ENCODE results near the gene ANKS1B.
"Not testable (repeated sequence)": the region's sequence is repeated elsewhere in the genome, so short reads cannot be mapped to it uniquely, and the experiment has no call there.

Gene ANKS1B

DNA sequence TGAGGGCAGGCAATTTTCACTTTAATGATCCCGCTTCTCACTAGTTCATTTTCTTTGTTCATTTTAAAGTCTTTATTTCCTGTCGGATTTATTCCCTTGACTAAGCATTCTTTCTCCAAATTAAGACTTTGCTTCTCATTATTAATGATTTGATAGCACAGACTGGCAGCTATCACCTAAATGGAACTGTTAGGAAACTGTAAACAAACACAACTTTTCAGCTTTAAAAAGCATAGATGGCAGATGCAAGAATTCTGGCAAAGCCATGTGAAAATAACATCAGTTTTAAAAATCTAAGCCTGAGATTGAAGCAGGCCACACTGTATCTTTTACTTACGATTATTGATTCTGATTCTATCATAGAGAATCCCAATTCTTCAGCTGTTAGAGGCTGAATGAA lies 225.7 kb downstream of the ANKS1B start:
- DNase-seq (ENCODE audit: low read depth), result no peak

DNA sequence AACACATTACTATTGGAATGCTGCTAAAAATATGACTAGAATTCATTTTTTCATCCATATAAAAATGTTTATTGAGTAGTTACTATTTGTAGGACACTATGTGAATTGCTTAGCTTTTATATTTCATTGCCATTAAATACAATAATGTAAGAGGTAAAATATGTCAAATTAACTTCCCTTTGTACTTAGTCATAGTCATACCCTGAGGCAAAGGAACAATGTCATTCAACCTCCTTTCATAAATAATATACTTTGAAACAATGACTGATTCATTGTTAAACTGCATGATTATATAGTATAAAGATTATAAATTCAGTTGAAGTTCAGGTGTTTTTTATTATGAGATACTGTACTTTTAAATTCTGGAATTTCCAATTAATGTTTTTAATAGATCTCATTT lies 232.0 kb downstream of the ANKS1B start:
- no peak for DNase-seq (ENCODE audit: low read depth)

DNA sequence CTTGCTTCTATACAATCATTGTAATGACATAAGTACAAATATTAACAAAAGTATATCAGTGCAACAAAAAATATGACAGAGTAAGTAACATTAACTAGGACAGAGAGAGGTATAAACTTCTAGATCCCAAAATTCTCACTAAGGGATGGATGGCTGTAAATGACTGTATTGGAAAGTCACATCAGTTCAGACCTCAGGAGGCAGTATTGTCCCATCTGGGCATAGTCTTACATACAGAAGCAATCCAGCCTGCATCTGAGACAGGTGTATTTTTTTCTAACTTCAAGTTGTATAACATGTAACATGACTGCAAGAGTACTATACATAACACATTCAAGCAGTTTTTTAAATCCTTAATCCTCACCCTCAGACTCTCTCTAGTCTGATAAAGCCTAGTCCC lies 238.2 kb downstream of the ANKS1B start:
- no peak for DNase-seq (ENCODE audit: low read depth)

DNA sequence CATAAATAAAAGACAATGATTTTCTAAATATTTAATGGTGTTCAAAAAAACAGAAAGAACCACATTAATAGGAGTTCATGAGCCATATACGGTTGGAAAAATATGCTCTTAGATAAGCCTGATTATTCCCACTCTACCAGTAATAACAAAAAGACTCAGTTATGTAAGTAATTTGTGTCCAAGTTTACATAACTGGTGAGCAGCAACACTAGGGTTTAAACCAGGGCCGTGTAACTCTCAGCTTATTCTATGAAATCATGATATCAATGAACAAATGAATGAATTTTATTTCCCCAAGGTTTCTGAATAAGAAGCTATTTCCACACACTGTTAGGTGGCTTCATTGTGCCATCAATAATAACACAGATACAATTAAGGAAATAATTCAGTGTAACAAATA lies 238.8 kb downstream of the ANKS1B start:
- no peak for DNase-seq (ENCODE audit: low read depth)

DNA sequence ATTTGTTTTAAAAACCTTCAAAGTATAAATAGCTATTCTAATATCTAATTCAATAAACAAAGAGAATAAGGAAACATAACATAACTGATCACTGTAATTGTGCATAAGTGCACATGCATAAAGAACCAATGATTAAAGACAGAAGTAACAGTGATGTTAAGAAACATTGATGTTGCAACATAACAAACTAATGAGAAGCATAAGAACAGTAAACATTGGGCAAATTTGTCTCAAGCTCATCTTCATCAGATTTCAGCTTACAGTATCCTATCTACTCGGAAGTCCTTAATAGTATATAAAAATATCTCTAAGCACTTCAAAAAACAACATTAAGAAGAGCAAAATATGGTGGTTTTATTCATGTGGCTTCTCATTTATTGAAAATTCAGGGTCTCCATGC lies 239.6 kb downstream of the ANKS1B start:
- DNase-seq (ENCODE audit: low read depth), result no peak

DNA sequence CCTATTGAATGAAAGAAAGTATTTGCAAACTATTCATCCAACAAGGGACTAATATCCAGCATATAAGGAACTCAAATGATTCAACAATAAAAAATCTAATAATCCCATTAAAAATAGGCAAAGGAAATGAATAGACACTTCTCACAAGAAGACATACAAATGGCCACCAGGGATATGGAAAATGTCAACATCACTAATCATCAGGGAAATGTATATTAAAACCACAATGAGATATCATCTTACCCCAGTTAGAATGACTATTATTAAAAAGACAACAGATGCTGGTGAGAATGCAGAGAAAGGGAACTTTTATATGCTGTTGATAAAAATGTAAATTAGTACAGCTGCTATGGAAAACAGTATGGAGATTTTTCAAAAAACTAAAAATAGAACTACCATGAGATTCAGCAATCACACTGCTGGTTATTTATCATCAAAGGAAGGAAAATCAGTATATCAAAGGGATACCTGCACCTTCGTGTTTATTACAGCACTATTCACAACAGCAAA lies 247.9 kb downstream of the ANKS1B start:
- no peak for DNase-seq (ENCODE audit: low read depth)

DNA sequence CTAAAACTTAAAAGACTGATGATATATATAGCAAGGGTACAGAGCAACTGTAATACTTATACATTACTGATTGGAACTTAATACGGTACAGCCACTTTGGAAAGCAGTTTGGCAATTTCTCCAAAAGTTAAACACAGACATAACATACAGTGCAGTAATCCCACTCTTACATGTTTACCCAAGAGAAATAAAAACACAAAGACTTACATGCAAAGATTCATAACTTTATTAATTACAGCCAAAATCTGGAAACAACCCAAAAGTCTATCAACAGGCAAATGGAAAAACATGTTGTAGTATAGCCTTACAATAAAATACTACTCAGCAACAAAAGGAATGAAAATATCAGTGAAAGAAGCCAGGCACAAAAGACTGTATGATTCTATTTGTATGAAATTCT lies 252.6 kb downstream of the ANKS1B start:
- DNase-seq (ENCODE audit: low read depth), result no peak

DNA sequence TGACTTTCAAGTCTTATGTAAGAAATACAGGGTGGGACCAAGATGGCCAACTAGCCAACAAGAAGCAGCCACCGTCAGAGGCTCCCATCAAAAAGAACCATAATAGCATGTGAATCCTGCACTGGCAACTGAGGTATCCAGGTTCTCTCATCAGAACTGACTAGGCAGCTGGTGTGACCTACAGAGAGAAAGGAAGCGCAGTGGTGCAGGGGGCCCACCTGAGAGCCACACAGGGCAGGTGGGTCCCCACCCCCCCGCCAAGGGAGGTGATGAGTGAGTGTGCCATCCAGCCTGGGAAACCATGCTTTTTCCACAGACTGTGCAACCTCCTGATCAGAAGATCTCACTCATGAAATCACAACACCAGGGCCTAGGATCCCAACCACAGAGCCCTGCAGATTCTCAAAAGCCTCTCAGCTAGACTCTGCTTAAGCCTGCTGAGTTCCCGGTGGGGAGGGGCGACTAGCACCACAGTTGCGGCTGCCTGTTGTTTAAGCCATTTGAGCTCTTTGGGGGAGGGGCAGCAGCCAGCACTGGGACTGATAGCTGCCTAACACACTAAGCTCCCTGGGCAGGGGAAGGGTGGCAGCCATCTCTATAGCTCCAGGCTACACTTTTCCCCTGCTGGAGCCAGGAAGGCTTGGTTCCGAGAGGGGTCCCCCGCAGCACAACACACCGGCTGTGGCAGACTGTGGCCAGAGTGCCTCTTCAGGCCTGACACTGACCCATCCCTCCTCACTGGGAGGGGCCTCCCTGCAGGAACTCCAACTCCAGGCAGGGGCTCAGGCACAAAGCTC lies 261.8 kb downstream of the ANKS1B start:
- DNase-seq (ENCODE audit: low read depth), result no peak

DNA sequence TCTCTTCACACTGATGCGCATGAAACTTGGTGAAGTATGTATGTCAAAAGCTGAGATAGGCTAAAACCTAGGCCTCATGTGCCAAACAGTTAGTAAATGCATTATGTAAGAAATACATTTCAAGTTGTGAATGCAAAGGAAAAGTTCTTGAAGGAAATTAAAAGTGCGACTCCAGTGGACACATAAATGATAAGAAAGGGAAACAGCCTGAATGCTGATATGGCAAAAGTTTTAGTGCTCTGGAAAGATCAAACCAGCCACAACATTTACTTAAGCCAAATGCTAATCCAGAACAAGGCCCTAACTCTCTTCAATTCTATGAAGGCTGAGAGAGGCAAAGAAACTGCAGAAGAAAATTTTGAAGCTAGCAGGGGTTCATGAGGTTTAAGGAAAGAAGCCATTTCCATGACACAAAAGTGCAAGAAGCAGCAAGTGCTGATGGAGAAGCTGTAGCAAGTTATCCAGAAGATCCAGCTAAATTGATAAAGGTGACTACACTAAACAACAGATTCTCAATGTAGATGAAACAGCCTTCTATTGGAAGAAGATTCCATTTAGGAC lies 262.9 kb downstream of the ANKS1B start:
- no peak for DNase-seq (ENCODE audit: low read depth)

DNA sequence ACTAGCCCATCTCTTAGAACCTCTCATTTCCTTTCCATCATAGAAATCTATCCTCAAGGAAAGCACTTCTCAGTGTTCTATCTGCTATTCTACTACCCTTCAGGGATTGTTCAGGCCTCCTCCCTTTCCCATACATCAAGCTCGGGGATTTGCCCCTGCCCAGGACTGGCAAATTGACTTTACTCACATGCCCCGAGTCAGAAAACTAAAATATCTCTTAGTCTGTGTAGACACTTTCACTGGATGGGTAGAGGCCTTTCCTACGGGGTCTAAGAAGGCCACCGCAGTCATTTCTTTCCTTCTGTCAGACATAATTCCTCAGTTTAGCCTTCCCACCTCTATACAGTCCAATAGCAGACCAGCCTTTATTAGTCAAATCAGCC lies 264.7 kb downstream of the ANKS1B start:
- not testable (repeated sequence) for DNase-seq (ENCODE audit: low read depth)

DNA sequence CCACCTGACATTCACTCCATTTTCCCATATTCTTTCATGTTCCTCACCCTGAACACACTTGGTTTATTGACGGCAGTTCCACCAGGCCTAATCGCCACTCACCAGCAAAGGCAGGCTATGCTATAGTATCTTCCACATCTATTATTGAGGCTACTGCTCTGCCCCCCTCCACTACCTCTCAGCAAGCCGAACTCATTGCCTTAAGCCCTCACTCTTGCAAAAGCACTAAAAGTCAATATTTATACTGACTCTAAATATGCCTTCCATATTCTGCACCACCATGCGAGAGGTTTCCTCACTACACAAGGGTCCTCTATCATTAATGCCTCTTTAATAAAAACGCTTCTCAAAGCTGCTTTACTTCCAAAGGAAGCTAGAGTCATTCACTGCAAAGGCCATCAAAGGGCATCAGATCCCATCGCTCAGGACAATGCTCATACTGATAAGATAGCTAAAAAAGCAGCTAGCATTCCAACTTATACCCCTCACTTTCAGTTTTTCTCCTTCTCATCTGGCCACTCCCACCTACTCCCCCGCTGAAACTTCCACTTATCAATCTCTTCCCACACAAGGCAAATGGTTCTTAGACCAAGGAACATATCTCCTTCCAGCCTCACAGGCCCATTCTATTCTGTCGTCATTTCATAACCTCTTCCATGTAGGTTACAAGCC lies 265.2 kb downstream of the ANKS1B start:
- DNase-seq (ENCODE audit: low read depth), result not testable (repeated sequence)

DNA sequence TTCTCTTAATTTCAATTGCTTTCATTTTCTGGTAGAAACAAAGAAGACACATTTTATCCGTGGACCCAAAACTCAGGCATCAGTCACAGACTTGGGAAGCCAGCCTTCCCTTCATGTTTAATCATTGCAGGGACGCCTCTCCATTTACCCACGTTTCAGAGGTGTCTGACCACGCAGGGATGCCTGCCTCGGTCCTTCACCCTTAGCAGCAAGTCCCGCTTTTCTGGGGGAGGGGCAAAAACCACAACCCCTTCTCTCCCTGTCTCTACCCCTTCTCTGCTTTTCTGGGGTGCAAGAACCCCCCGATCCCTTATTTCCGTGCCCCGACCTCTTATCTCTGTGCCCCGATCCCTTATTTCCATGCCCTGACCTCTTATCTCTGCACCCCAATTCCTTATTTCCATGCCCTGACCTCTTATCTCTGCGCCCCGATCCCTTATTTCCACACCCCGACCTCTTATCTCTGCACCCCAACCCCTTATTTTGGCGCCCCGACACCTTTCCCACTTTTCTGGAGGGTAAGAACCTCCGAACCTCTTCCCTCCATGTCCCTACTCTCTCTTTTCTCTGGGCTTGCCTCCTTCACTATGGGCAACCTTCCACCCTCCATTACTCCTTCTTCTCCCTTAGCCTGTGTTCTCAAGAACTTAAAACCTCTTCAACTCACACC lies 268.8 kb downstream of the ANKS1B start:
- DNase-seq (ENCODE audit: low read depth), result not testable (repeated sequence)

DNA sequence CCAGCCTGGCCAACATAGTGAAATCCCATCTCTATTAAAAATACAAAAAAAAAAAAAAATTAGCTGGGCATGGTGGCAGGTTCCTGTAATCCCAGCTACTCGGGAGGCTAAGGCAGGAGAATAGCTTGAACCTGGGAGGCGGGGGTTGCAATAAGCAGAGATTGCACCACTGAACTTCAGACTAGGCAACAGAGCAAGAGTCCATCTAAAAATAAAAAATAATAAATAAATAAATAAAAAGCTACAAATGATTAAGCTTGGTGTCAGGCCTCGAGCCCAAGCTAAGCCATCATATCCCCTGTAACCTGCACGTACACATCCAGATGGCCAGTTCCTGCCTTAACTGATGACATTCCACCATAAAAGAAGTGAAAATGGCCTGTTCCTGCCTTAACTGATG lies 269.8 kb downstream of the ANKS1B start:
- DNase-seq (ENCODE audit: low read depth), result not testable (repeated sequence)

DNA sequence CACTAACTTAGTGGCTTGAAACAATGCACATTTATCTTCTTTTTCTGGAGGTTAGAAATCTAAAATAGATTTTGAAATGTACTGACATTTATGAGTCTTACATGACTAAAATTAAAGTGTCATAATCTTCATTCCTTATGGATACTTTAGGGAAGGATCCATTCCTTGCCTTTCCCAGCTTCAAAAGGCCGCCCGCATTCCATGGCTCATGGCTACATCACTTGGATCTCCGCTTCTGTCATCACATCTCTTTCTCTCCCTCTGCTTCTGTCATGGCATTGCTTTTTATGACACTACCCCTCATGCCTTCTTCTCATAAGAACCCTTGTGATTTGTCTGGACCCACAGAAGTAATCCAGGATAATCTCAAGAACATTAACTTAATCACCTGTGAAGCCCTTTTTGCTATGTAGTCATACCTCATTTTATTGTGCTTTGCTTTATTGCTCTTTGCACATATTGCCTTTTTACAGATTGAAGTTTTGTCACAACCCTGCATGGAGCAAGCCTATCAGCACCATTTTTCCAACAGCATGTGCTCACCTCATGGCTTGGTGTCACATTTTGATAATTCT lies 270.7 kb downstream of the ANKS1B start:
- DNase-seq (ENCODE audit: low read depth), result no peak

DNA sequence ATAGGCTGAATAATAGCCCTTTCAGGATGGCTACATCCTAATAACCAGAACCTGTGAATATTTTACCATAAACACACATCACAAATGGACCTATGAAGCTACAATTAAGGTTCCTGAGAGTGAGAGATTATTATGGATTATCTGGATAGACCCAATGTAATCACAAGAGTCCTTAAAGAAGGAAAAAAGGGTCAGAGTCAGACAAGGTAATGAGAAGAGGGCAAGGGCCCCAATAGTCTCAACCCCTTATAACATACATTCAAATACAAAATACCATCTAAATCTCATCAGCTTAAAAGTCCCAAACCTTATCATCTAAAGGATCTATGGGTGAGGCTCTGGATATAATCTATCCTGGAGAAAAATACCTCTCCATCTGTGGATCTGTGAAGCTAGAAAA lies 272.5 kb downstream of the ANKS1B start:
- DNase-seq (ENCODE audit: low read depth), result no peak

DNA sequence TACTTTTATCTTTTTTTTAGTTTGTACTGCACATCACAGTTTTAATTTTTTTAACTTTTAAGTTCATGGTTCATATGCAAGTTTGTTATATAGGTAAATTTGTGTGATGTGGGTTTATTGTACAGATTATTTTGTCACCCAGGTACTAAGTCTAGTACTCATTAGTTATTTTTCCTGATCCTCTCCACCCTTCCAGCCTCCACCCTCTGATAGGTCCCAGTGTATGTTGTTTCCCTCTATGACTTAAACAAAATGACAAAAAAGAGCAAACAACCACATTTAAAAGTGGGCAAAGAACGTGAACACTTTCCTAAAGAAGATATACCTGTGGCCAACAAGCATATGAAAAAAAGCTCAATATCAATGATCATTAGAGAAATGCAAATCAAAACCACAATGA lies 273.5 kb downstream of the ANKS1B start:
- no peak for DNase-seq (ENCODE audit: low read depth)

DNA sequence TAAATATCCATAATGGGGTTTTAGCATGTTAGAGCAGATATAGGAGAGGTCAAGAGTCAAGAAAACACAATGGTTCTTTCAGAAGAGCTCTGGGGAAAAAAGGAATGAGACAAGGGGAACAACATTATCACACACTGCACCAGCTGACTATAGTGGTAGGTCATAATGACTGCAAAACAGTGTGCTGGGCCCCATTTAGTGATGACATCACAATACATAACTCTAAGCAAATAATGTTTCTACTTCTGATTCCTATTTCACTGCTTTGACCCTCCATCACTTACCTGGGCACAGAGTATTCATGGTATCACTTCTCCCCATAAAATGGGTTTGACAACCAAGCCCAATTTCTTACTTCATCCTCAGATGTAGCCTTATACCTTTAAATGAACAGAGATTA lies 275.1 kb downstream of the ANKS1B start:
- no peak for DNase-seq (ENCODE audit: low read depth)

DNA sequence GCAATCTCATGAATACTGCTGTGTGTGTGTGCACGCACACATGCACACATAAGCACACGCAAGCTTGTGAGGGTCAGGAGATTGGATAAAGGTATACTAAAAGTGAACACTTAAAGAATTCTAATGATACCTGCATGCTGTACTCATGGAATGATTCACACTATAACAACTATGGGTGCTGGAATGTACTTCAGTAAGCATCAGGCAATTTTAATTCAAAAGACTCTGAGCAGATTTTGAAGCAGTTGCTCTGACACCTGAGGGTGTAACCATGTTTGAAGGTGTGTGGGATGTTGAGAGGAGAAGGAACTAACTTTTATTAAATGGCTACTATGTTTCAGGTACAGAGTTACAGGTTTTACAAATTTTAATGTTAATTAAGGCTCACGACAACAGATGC lies 275.6 kb downstream of the ANKS1B start:
- DNase-seq (ENCODE audit: low read depth), result no peak

DNA sequence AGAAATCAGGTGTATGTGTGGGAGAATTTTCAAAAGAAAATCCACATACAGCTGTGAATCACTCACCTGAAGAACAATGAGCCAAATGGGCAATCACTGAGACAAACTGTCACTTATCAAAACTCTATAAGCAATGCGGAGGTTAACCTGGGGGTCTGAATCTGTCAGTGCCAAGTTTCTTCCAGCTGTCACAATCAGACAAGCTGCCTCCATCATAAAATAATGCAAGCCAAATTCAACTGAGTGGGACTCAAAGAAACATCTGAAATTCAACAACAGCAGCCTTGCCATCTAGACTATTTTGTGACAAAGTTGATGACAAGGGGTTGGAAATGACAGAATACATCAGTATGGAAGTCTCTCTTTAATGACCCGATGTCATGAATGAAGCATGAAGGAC lies 276.9 kb downstream of the ANKS1B start:
- DNase-seq (ENCODE audit: low read depth), result no peak

DNA sequence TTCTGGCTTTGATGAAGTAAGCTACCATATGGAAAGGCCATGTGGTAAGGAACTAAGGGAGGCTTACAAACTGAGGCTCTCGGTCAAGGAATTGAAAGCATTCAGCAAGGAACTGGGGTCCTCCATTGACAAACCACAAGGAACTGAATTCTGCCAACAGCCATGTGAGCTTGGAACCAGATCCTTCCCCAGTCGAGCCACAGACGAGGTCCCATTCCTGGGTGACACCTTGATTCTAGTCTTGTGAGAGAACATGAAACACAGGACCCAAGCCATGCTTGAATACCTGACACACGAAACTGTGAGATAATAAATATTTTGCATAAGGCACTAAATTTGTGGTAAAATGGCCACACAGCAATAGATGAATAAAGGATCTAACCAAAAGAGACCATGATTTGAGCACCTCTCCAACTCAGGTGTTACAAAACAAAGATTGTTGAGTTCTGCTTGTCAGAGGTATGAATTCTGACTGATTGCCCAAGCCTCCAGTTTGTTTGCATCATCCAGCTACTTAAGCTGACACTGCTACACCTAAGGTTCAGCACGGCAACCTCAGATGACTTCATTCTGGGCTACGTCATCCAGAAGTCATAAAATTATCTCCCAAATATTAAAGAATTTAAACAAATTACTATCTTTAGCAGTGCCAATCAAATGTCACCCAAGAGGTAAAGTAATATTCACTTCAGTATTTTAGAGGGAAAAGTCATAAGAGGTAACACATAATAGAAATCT lies 277.8 kb downstream of the ANKS1B start:
- no peak for DNase-seq (ENCODE audit: low read depth)

DNA sequence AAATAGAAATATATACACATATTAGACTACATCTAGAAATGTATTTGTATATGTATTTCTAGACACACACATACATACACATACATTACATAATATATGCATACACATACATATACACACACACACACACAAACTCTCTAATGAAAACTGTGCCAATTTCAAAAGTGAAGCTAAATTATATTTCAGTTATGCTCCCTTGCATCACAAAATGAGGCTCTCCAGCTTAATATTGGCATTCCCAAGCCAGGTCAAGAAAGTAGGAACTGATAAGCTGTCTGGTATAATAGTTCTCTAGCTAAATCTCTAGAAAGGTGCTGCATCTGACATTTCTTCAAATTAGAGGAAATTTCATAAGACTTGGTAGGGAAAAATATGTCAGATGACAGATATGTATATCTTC lies 280.3 kb downstream of the ANKS1B start:
- DNase-seq (ENCODE audit: low read depth), result no peak

DNA sequence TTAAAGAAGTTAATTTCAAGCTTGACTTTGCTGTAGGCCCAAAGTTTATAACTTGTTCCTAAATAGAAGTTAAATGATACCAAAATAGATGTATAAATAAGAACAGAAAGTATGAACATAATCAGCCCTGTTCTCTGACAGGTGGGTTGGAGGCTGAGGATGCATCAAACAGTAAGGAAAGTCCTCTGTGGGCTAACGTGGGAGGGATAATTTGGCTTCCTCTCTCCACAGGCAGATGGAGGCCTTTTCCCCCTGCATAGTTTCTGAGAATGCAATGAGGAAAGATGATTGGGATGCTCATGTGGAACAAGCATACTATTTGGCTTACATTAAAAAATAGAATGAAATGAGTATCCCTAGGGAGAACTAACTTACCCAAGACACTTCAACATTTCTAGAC lies 280.7 kb downstream of the ANKS1B start:
- no peak for DNase-seq (ENCODE audit: low read depth)
